ENCODE results near the gene TTC39C. TPM values are rescaled to one million over a fixed set of nuclear protein-coding genes. Genes with fewer than 3 reads are reported as not detected.

The TTC39C gene
- total RNA-seq, 1 experiment from 2014 or later, result 14.8 TPM

DNA sequence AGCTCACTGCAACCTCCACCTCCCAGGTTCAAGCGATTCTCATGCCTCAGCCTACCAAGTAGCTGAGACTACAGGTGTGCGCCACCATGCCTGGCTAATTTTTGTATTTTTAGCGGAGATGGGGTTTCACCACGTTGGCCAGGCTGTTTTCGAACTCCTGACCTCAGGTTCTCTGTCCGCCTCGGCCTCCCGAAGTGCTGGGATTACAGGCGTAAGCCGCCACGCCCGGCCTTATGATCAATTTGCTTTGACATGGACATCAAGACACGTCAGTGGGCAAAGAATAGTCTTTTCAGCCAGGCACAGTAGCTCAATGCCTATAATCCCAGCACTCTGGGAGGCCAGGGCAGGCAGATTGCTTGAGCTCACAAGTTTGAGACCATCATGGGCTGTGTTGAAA, 76.3 kb downstream of the TTC39C start:
- intact Hi-C loops (cut with micrococcal nuclease; ENCODE audit: unreplicated experiment), result no loop called here
- in situ Hi-C loops (cut with HindIII; ENCODE audit: low pct_unique_long_range_greater_than_20kb, low sequenced_read_pairs), result no loop called here
- no peak for DNase-seq (ENCODE audit: low read depth, low spot score)
- no peaks in the 10 kb centered on the region for H3K27me3 ChIP-seq (ENCODE audit: control insufficient read depth, insufficient read depth, low read length)
- no peak for TF ChIP-seq SIN3A (IDR thresholded peaks at IDR 0.05; ENCODE audit: borderline replicate concordance, insufficient read depth, low read depth, low read length)
- no peak for TF ChIP-seq REST (IDR thresholded peaks at IDR 0.05; ENCODE audit: insufficient read depth in 1 of 2, low read depth in 2 of 2, low read length in 1 of 2)
- no peak for TF ChIP-seq POLR2AphosphoS5 (IDR thresholded peaks at IDR 0.05; ENCODE audit: low read depth, low read length)
- TF ChIP-seq TCF7L2 (IDR thresholded peaks at IDR 0.05; ENCODE audit: low read depth, low read length), result no peak
- TF ChIP-seq, protein P1, sequence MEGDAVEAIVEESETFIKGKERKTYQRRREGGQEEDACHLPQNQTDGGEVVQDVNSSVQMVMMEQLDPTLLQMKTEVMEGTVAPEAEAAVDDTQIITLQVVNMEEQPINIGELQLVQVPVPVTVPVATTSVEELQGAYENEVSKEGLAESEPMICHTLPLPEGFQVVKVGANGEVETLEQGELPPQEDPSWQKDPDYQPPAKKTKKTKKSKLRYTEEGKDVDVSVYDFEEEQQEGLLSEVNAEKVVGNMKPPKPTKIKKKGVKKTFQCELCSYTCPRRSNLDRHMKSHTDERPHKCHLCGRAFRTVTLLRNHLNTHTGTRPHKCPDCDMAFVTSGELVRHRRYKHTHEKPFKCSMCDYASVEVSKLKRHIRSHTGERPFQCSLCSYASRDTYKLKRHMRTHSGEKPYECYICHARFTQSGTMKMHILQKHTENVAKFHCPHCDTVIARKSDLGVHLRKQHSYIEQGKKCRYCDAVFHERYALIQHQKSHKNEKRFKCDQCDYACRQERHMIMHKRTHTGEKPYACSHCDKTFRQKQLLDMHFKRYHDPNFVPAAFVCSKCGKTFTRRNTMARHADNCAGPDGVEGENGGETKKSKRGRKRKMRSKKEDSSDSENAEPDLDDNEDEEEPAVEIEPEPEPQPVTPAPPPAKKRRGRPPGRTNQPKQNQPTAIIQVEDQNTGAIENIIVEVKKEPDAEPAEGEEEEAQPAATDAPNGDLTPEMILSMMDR (IDR thresholded peaks at IDR 0.05), result no peak
- no peak overlapping the region for H3K27ac ChIP-seq (ENCODE audit: low read length)
- H3K9me3 ChIP-seq (ENCODE audit: control insufficient read depth, insufficient read depth, low read depth, low read length), result no peaks in the 10 kb centered on the region
- no peak overlapping the region for H3K4me3 ChIP-seq (ENCODE audit: low read depth in 2 of 2, low read length in 2 of 2)
- ChIA-PET POLR2A (no interaction called here), CTCF (interaction anchor here (0.7 kb wide), 1 partner anchor 1958 kb away, joined by 12 read pairs; no protein-coding TSS in a partner anchor)
- ATAC-seq, result no peak
- no TSS peak for BruUV-seq (replicated peaks)
- no peaks in the 10 kb centered on the region for H3K4me1 ChIP-seq (ENCODE audit: control insufficient read depth, insufficient read depth, low read length)
- H3K36me3 ChIP-seq (ENCODE audit: control insufficient read depth, insufficient read depth, low read length), result no peaks in the 10 kb centered on the region

GRCh38 chr18:24094561-24094960, 80.0 kb downstream of the TTC39C start:
- TF ChIP-seq, protein P1 (IDR thresholded peaks at IDR 0.05), result no peak
- TF ChIP-seq SIN3A (IDR thresholded peaks at IDR 0.05; ENCODE audit: borderline replicate concordance, insufficient read depth, low read depth, low read length) (no peak), POLR2AphosphoS5 (IDR thresholded peaks at IDR 0.05; ENCODE audit: low read depth, low read length) (no peak), REST (IDR thresholded peaks at IDR 0.05; ENCODE audit: insufficient read depth in 1 of 2, low read depth in 2 of 2, low read length in 1 of 2) (no peak), TCF7L2 (IDR thresholded peaks at IDR 0.05; ENCODE audit: low read depth, low read length) (no peak)

More at GRCh38 chr18:24094561-24094960, 80.0 kb downstream of the TTC39C start:
- H3K27me3 ChIP-seq (ENCODE audit: control insufficient read depth, insufficient read depth, low read length), result no peaks in the 10 kb centered on the region
- DNase-seq (ENCODE audit: low read depth, low spot score), result no peak
- in situ Hi-C loops (cut with HindIII; ENCODE audit: low pct_unique_long_range_greater_than_20kb, low sequenced_read_pairs), result no loop called here
- no peaks in the 10 kb centered on the region for H3K9me3 ChIP-seq (ENCODE audit: control insufficient read depth, insufficient read depth, low read depth, low read length)
- no peak for ATAC-seq
- no peak overlapping the region for H3K4me3 ChIP-seq (ENCODE audit: low read depth in 2 of 2, low read length in 2 of 2)
- no peaks in the 10 kb centered on the region for H3K4me1 ChIP-seq (ENCODE audit: control insufficient read depth, insufficient read depth, low read length)
- H3K27ac ChIP-seq (ENCODE audit: low read length), result no peak overlapping the region
- intact Hi-C loops (cut with micrococcal nuclease; ENCODE audit: unreplicated experiment), result no loop called here
- POLR2A ChIA-PET, result no interaction called here
- BruUV-seq (replicated peaks), result no TSS peak
- H3K36me3 ChIP-seq (ENCODE audit: control insufficient read depth, insufficient read depth, low read length), result no peaks in the 10 kb centered on the region
- CTCF ChIA-PET, result no interaction called here

Data from Panc1 (cell line).